Measurements from ENCODE around the gene SYK.
"Not testable (repeated sequence)": the region's sequence is repeated elsewhere in the genome, so short reads cannot be mapped to it uniquely, and the experiment has no call there.

Gene SYK

DNA sequence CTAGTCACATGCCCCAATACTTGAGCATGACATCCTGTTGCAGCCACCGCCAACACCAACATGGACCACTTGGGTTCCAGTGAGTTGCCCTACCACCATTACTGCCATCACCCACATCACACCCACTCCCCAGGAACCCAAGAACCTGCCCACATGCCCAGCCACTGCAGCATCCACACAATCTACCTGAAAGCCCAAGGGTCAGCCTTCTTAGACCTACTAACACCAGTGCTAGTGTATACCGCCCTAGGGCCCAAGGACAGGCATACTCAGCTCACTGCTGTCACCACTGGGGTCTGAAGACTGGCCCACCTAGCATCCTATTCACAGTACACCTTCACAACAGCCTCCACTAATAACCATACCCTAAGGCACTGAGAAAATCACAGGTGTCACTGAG is 82.0 kb downstream of the SYK start:
- Histone ChIP-seq H3K27me3 (ENCODE audit: low read depth, low read length) (no peaks in the 10 kb centered on the region), H3K4me3 (ENCODE audit: low read length) (no peak overlapping the region), H3K27ac (ENCODE audit: low read length) (no peak overlapping the region), H3K79me2 (ENCODE audit: low read length) (no peaks in the 10 kb centered on the region), H3K36me3 (replicated peaks; ENCODE audit: low read depth, low read length) (peaks cover 79% of the 10 kb centered on the region), H3K9me3 (ENCODE audit: insufficient read depth, low read length) (no peaks in the 10 kb centered on the region), H3K4me2 (ENCODE audit: low read length) (no peak overlapping the region), H3K4me1 (ENCODE audit: low read length) (no peaks in the 10 kb centered on the region), H4K20me1 (ENCODE audit: insufficient read depth, low read length) (no peaks in the 10 kb centered on the region; the same call in 1 of the 2 replicates), H3K9ac (ENCODE audit: low read length) (no peak overlapping the region), H2AFZ (ENCODE audit: low read depth, low read length) (no peak overlapping the region)
- TF ChIP-seq, protein P1, sequence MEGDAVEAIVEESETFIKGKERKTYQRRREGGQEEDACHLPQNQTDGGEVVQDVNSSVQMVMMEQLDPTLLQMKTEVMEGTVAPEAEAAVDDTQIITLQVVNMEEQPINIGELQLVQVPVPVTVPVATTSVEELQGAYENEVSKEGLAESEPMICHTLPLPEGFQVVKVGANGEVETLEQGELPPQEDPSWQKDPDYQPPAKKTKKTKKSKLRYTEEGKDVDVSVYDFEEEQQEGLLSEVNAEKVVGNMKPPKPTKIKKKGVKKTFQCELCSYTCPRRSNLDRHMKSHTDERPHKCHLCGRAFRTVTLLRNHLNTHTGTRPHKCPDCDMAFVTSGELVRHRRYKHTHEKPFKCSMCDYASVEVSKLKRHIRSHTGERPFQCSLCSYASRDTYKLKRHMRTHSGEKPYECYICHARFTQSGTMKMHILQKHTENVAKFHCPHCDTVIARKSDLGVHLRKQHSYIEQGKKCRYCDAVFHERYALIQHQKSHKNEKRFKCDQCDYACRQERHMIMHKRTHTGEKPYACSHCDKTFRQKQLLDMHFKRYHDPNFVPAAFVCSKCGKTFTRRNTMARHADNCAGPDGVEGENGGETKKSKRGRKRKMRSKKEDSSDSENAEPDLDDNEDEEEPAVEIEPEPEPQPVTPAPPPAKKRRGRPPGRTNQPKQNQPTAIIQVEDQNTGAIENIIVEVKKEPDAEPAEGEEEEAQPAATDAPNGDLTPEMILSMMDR (IDR thresholded peaks at IDR 0.05; ENCODE audit: low read depth, low read length) = no peak
- no peak for TF ChIP-seq EZH2phosphoT487 (IDR thresholded peaks at IDR 0.05; ENCODE audit: low read depth)

DNA sequence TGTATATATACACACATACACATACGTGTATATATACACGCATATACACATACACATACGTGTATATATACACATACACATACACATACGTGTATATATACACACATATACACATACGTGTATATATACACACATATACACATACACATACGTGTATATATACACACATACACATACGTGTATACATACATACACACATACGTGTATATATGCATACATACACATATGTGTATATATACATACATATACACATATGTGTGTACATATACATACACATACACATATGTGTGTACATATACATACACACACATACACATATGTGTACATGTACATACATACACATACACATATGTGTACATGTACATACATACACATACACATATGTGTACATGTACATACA is 82.6 kb downstream of the SYK start:
- no peaks in the 10 kb centered on the region for H3K27me3 ChIP-seq (ENCODE audit: low read depth, low read length)
- no peaks in the 10 kb centered on the region for H3K79me2 ChIP-seq (ENCODE audit: low read length)
- no peak overlapping the region for H2AFZ ChIP-seq (ENCODE audit: low read depth, low read length)
- H3K4me2 ChIP-seq (ENCODE audit: low read length) = no peak overlapping the region
- no peaks in the 10 kb centered on the region for H3K9me3 ChIP-seq (ENCODE audit: insufficient read depth, low read length)
- no peak overlapping the region for H3K4me3 ChIP-seq (ENCODE audit: low read length)
- H3K4me1 ChIP-seq (ENCODE audit: low read length) = no peaks in the 10 kb centered on the region
- TF ChIP-seq, protein P1 (IDR thresholded peaks at IDR 0.05; ENCODE audit: low read depth, low read length) = no peak
- TF ChIP-seq EZH2phosphoT487 (IDR thresholded peaks at IDR 0.05; ENCODE audit: low read depth) = no peak
- H3K9ac ChIP-seq (ENCODE audit: low read length) = no peak overlapping the region
- no peaks in the 10 kb centered on the region; the same call in 1 of the 2 replicates for H4K20me1 ChIP-seq (ENCODE audit: insufficient read depth, low read length)
- H3K36me3 ChIP-seq (replicated peaks; ENCODE audit: low read depth, low read length) = peaks cover 79% of the 10 kb centered on the region
- H3K27ac ChIP-seq (ENCODE audit: low read length) = no peak overlapping the region

DNA sequence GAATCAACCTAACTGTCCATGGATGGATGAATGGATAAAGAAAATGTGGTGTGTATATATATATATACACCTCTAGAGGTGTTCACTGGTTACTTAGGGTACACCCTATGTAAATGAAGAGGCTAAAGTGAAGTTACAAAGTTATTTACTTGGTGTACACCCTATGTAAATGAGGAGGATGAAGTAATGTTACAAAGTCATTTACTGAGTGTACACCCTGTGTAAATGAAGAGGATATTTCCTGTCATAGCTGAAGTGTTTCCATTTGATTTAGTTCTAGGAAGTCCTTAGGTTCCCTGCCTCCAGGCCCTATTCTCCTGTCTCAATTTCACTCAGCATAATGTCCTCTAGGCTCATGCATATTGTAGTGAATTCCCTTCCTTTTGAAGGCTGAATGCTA is 85.2 kb downstream of the SYK start:
- H3K36me3 ChIP-seq (replicated peaks; ENCODE audit: low read depth, low read length) = peaks cover 76% of the 10 kb centered on the region
- not testable (repeated sequence) for H3K79me2 ChIP-seq (ENCODE audit: low read length); H3K9me3 ChIP-seq (ENCODE audit: insufficient read depth, low read length); H3K4me1 ChIP-seq (ENCODE audit: low read length); H2AFZ ChIP-seq (ENCODE audit: low read depth, low read length); H4K20me1 ChIP-seq (ENCODE audit: insufficient read depth, low read length); H3K4me3 ChIP-seq (ENCODE audit: low read length); H3K9ac ChIP-seq (ENCODE audit: low read length); H3K4me2 ChIP-seq (ENCODE audit: low read length); H3K27ac ChIP-seq (ENCODE audit: low read length); H3K27me3 ChIP-seq (ENCODE audit: low read depth, low read length)

DNA sequence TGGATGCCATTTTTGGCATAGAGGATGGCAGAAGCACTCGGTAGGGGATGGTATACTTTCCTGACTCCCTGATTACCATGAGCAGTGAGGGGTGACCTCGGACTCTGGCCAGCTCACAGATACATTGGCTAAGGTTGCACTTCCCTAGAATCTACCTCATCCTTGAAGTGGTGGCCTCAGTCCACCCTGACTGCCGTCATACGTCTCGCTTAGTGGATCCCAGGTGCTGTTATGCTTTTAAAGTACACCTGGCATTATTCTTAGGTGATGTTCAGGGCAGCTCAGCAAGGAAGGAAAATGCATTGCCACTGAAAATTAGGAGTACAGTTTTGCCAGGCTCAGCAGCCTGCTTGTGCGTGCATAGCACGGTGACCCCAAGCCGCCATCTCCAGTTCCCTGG is 87.3 kb downstream of the SYK start:
- no peak overlapping the region for H3K4me2 ChIP-seq (ENCODE audit: low read length)
- H3K79me2 ChIP-seq (ENCODE audit: low read length) = no peaks in the 10 kb centered on the region
- no peaks in the 10 kb centered on the region for H3K9me3 ChIP-seq (ENCODE audit: insufficient read depth, low read length)
- H4K20me1 ChIP-seq (ENCODE audit: insufficient read depth, low read length) = peaks cover 6% of the 10 kb centered on the region; the same call in 1 of the 2 replicates
- no peaks in the 10 kb centered on the region for H3K27me3 ChIP-seq (ENCODE audit: low read depth, low read length)
- no peak for TF ChIP-seq EZH2phosphoT487 (IDR thresholded peaks at IDR 0.05; ENCODE audit: low read depth)
- TF ChIP-seq, protein P1 (IDR thresholded peaks at IDR 0.05; ENCODE audit: low read depth, low read length) = no peak
- peaks cover 75% of the 10 kb centered on the region for H3K36me3 ChIP-seq (replicated peaks; ENCODE audit: low read depth, low read length)
- H3K9ac ChIP-seq (ENCODE audit: low read length) = no peak overlapping the region
- no peak overlapping the region for H3K27ac ChIP-seq (ENCODE audit: low read length)
- no peak overlapping the region for H3K4me3 ChIP-seq (ENCODE audit: low read length)
- no peak overlapping the region for H2AFZ ChIP-seq (ENCODE audit: low read depth, low read length)
- no peaks in the 10 kb centered on the region for H3K4me1 ChIP-seq (ENCODE audit: low read length)
